GM19025 (cell line): ENCODE measurements around the gene ANKRD63.

ENCODE experiments used
- ATAC-seq: cut with Tn5 transposase; IDR thresholded peaks from one replicate; pipeline ENCODE4 v1.9.1; 2021; ENCODE audit warnings: mild to moderate bottlenecking, low read depth, moderate library complexity; ENCODE audit not compliant: unreplicated experiment

ANKRD63 gene

GRCh38 chr15:40281057-40281800 is 1.6 kb downstream of the ANKRD63 start:
- no peak for ATAC-seq

- no peak for ATAC-seq
Measured at GRCh38 chr15:40280260-40281056, 2.4 kb downstream of the ANKRD63 start.

GRCh38 chr15:40279437-40280141 is 3.3 kb downstream of the ANKRD63 start:
- ATAC-seq = no peak

GRCh38 chr15:40278026-40278425 is 4.8 kb downstream of the ANKRD63 start:
- ATAC-seq = no peak

- no peak for ATAC-seq
Measured at GRCh38 chr15:40277471-40277870, 5.4 kb downstream of the ANKRD63 start.

GRCh38 chr15:40276927-40277326 is 5.9 kb downstream of the ANKRD63 start:
- no peak for ATAC-seq

GRCh38 chr15:40275954-40276353 is 6.9 kb downstream of the ANKRD63 start:
- ATAC-seq = no peak

- no peak for ATAC-seq
Measured at GRCh38 chr15:40275523-40275922, 7.3 kb downstream of the ANKRD63 start.

- ATAC-seq = no peak
Measured at GRCh38 chr15:40274350-40275274, 8.3 kb downstream of the ANKRD63 start.

- no peak for ATAC-seq
Measured at GRCh38 chr15:40273428-40273827, 9.4 kb downstream of the ANKRD63 start.

- no peak for ATAC-seq
Measured at GRCh38 chr15:40272485-40273056, 10.3 kb downstream of the ANKRD63 start.

GRCh38 chr15:40271685-40272484 is 11.0 kb downstream of the ANKRD63 start:
- no peak for ATAC-seq

GRCh38 chr15:40270246-40270995 is 12.4 kb downstream of the ANKRD63 start:
- no peak for ATAC-seq

GRCh38 chr15:40269604-40270003 is 13.3 kb downstream of the ANKRD63 start:
- ATAC-seq = no peak

- no peak for ATAC-seq
Measured at GRCh38 chr15:40267670-40268069, 15.2 kb downstream of the ANKRD63 start.

GRCh38 chr15:40266828-40267304 is 16.0 kb downstream of the ANKRD63 start:
- ATAC-seq = no peak

GRCh38 chr15:40265875-40266274 is 17.0 kb downstream of the ANKRD63 start:
- ATAC-seq = no peak

- ATAC-seq = no peak
Measured at GRCh38 chr15:40265355-40265754, 17.5 kb downstream of the ANKRD63 start.
